ENCODE data around the gene NUBP2.
"Not testable (repeated sequence)": the region's sequence is repeated elsewhere in the genome, so short reads cannot be mapped to it uniquely, and the experiment has no call there.

The NUBP2 gene

GRCh38 chr16:1784977-1785845 is 2.5 kb downstream of the NUBP2 start:
- in situ Hi-C loops (cut with MboI; ENCODE audit: low sequenced_read_pairs) = no loop called here

DNA sequence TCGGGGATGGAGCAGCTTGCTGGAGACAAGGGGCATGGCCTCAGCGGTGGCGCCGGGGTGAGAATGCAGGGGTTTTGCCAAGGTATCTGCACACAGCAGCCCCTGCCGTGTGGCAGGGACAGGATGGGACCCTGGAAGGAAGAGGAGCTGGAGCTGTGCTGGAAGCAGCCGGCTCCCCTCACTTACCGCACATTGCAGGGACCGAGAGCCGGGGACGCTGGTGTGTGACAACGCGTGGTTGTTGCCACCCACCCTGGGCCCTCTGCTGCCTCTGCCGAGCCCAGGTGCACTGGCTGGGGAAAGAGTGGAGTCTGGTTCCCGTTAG is 3.0 kb downstream of the NUBP2 start:
- in situ Hi-C loops (cut with MboI; ENCODE audit: low sequenced_read_pairs) = no loop called here

DNA sequence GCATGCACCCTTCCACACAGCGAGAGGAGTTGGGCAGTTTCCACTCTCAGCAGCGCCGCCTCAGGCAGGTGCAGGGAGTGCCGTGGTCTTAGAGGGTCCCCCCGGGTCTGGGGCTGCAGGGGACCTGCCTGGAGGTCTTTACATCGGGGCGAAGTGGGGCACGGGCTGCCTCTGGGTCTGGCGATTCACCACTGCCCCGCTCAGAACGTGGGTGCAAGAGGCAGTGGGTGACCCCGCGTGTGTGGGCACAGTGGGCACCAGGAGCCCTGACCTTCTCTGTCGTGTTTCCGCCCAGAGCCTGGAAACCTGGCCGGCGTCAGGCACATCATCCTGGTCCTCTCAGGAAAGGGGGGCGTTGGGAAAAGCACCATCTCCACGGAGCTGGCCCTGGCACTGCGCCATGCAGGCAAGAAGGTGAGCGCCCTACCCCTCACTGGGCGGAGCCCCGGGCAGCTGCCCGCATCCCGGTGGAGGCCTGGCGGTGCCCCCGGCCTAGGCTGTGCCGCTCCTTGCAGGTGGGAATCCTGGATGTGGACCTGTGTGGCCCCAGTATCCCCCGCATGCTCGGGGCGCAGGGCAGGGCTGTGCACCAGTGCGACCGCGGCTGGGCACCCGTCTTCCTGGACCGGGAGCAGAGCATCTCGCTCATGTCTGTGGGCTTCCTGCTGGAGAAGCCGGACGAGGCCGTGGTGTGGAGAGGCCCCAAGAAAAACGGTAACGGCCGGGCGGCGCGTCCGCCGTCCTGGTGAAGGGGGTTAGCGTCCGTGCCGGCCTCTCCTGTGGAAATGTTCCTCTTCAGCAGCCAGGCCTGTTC is 3.7 kb downstream of the NUBP2 start:
- in situ Hi-C loops (cut with MboI; ENCODE audit: low sequenced_read_pairs) = no loop called here

DNA sequence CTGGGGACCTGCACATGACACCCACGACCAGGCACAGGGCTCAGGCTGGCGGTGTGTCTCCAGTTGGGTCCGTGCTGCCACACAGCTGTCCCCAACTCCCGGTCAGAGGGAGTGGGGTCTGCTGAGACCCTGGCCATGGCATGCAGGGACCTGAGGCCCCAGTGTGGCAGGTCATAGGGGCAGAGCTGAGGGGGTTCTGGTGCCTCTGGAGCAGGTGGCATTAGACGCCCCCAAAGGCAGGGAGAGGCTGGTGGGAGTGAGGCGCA is 4.2 kb downstream of the NUBP2 start:
- in situ Hi-C loops (cut with MboI; ENCODE audit: low sequenced_read_pairs) = no loop called here

DNA sequence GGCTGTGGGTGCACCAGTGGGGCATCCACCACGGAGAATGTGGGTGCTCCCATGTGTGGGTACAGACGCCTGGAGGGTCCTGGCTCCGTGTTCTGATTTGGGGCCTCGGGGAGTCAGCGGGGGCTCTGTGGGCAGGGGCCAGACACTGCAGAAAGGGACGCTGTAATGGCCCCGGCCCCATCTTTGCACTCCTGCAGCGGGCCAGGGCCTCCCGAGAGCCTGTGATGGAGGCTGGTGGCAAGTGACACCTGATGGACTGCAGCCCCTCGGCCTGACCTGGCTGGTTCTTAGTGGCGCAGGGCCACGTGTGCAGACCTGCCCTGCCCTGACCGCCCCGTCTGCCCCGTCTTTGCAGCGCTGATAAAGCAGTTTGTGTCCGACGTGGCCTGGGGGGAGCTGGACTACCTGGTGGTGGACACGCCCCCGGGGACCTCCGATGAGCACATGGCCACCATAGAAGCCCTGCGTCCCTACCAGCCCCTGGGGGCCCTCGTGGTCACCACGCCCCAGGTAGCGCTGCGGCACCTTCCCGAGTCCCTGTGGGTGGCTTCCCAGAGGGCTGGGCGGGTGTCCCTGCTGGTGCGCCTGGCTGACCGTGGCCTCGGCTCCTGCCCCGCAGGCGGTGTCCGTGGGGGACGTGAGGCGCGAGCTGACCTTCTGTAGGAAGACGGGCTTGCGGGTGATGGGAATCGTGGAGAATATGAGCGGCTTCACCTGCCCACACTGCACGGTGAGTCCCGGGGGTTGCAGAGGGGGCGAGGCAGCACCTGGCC is 4.7 kb downstream of the NUBP2 start:
- in situ Hi-C loops (cut with MboI; ENCODE audit: low sequenced_read_pairs) = no loop called here

DNA sequence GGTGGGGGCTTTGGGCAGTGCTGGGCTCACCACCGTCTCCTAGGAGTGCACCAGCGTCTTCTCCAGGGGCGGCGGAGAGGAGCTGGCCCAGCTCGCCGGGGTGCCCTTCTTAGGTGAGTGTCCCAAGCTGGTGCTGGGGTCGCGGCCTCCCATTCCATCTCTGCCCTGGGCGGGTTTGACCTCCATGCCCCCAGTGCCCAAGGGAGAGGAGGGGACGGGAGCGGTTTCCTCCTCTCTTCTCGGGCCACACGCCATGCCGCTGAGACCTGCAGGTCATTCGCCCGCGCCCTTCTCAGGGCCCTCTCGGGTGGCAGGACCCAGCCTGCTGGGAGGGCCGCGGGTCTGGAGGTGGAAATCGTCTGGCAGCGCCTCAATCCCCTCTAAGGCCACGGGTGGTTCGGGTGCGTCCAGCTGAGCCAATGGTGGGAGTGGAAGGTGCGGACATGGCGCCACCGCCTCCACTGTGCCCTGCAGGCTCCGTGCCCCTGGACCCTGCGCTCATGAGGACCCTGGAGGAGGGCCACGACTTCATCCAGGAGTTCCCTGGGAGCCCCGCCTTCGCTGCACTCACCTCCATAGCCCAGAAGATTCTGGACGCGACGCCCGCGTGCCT is 5.4 kb downstream of the NUBP2 start:
- in situ Hi-C loops (cut with MboI; ENCODE audit: low sequenced_read_pairs) = no loop called here

GRCh38 chr16:1788708-1789100 is 5.9 kb downstream of the NUBP2 start:
- in situ Hi-C loops (cut with MboI; ENCODE audit: low sequenced_read_pairs) = no loop called here

- in situ Hi-C loops (cut with MboI; ENCODE audit: low sequenced_read_pairs) = no loop called here
Observed at GRCh38 chr16:1789643-1790045, 6.9 kb downstream of the NUBP2 start.

DNA sequence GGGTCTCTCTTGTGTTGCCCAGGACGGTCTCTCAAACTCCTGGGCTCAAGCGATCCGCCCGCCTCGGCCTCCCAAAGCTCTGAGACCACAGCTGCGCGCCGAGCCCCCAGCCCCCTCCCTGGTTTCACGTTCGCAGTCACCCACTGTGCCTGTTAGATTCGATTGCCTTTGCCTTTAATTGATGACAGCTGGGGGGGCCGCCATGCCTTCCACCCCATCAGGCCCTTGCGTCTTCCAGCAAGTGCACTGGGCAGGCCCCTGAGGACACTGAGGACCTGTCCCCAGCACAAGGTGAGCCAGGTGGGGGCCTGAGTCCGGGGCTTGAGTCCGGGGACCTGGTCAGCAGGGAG is 7.5 kb downstream of the NUBP2 start:
- in situ Hi-C loops (cut with MboI; ENCODE audit: low sequenced_read_pairs) = no loop called here

DNA sequence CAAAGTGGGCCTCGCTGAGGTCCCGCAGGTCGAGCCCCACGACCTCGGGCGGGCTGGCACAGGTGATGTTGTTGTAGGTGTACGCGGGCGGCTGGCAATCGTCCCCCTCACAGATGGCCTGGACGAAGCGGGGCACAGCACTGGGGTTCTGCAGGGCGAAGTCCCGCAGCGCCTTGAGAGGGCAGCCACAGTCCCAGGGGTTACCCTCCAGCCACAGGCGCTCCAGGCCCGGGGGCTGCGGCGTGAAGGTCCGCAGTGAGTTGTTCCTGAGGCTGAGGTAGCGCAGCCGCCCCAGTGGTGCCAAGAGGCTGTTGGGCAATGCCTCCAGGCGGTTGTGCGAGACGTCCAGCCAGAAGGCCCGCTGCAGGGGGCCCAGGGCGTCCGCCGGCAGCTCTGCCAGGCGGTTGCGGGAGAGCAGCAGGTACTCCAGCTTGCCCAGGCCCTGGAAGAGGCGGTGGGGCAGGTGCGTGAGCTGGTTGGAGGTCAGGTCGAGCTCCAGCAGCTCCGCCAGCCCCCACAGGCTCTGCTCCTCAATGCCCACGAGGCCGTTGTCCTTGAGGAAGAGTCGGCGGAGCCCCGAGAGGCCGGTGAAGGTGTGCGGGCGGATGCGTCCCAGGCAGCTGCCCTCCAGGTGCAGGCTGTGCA is 8.0 kb downstream of the NUBP2 start:
- in situ Hi-C loops (cut with MboI; ENCODE audit: low sequenced_read_pairs) = no loop called here

DNA sequence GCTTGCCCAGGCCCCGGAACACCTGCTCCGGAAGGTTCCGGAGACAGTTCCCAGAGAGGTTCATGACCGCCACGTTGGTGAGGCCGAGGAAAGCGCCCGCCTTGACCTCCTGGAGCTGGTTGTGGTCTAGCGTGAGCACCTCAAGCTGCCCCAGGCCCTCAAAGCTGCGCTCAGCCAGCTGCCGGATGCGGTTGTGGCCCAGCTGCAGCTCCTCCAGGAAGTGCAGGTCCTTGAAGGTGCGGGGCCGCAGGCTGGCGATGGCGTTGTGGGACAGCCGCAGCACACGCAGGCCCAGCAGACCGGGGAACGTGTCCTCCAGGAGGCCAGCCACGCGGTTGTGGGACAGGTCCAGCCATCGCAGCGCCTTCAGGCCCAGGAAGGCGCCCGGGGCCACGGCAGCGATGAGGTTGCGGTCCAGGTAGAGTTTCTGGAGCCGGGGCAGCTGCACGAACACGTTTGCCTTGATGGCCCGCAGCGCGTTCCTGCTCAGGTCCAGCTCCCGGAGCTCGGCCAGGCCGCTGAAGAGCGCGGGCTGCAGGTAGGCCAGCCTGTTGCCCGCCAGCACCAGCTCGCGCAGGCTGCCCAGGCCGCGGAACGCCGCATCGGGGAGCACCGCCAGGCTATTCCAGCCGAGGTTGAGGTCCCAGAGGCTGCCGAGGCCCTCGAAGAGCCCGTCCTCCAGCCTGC is 8.6 kb downstream of the NUBP2 start:
- in situ Hi-C loops (cut with MboI; ENCODE audit: low sequenced_read_pairs) = no loop called here

GRCh38 chr16:1791943-1792812 is 9.4 kb downstream of the NUBP2 start:
- in situ Hi-C loops (cut with MboI; ENCODE audit: low sequenced_read_pairs) = no loop called here

DNA sequence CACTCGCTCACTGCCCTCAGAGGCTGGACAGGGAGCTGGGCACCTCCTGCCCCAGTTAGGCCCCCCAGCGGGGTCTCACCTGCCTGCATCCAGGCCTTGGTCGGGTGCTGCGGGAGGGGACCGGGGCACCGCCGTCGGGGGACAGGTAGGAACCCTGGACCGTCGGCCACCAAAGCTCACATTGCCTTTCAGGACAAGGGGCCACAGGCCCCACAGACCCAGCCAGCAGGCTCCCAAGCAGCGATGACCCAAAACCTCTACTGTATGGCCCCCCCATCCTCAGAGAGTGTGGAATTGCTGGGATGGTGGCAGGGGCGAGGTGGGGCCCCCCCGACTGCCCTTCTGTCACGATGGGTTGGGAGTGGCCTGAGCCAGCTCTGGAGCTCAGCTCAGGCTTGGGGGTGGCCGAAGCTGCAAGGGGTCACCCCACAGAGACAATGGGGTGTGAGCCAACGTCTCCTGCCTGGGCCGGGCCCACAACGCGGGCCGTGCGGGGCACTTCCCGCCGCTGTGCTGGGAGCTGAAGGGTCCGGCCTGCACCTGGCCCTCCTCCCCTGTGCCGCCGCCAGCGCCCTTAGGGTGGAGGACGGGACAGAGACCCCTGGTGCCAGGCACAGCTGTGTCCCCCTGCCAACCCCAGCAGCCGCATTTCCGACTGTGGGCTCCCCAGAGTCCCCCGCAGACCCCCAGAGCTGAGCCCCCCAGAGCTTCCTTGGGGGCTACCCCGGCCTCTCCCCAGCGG is 10.2 kb downstream of the NUBP2 start:
- in situ Hi-C loops (cut with MboI; ENCODE audit: low sequenced_read_pairs) = no loop called here

- in situ Hi-C loops (cut with MboI; ENCODE audit: low sequenced_read_pairs) = no loop called here
Observed at GRCh38 chr16:1793578-1794220, 10.9 kb downstream of the NUBP2 start, which contains the start of gene IGFALS. Gene IGFALS, minus strand, starts transcription at chr16:1793705. Its CDS starts 53 bp downstream, at chr16:1793652.

GRCh38 chr16:1794221-1794871 is 11.6 kb downstream of the NUBP2 start:
- in situ Hi-C loops (cut with MboI; ENCODE audit: low sequenced_read_pairs) = no loop called here

GRCh38 chr16:1794908-1795666 is 12.3 kb downstream of the NUBP2 start:
- in situ Hi-C loops (cut with MboI; ENCODE audit: low sequenced_read_pairs) = no loop called here

- in situ Hi-C loops (cut with MboI; ENCODE audit: low sequenced_read_pairs) = not testable (repeated sequence)
Observed at GRCh38 chr16:1799263-1799662, 16.5 kb downstream of the NUBP2 start.
